ENCODE results near the gene ILRUN.

DNA sequence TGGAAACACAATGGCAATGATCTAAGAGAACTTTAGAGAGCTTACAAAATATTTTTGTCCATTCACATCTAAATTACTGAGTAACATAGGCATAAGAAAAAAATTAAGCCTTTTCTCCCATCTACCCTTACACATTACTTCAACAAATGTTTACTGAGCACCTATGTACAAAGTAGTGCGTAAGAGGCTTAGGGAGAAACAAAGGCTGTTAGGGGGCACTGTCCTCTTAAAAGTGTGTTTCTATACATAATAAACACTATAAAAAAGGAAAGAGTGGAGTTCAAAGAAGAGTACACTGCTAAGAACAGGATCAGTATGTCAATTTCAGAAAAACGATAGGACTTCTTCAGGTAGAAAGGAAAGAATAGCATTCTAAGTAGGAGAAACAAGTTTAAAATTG, 12.2 kb downstream of the ILRUN start:
- TF ChIP-seq, protein P1, sequence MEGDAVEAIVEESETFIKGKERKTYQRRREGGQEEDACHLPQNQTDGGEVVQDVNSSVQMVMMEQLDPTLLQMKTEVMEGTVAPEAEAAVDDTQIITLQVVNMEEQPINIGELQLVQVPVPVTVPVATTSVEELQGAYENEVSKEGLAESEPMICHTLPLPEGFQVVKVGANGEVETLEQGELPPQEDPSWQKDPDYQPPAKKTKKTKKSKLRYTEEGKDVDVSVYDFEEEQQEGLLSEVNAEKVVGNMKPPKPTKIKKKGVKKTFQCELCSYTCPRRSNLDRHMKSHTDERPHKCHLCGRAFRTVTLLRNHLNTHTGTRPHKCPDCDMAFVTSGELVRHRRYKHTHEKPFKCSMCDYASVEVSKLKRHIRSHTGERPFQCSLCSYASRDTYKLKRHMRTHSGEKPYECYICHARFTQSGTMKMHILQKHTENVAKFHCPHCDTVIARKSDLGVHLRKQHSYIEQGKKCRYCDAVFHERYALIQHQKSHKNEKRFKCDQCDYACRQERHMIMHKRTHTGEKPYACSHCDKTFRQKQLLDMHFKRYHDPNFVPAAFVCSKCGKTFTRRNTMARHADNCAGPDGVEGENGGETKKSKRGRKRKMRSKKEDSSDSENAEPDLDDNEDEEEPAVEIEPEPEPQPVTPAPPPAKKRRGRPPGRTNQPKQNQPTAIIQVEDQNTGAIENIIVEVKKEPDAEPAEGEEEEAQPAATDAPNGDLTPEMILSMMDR (IDR thresholded peaks at IDR 0.05 in 8 of 11, conservative IDR thresholded peaks at IDR 0.05 in 3 of 11), result no peak
- TF ChIP-seq POLR2A (IDR thresholded peaks at IDR 0.05), result no peak

Measured in spleen (tissue), 7 donors.